Hematopoietic multipotent progenitor cell treated with erythropoietin and hydrocortisone succinate and interleukin-3 and kit ligand, for 8 days (in vitro differentiated cells): ENCODE data around the gene ARMS2.

Experiments used
- DNase-seq: peaks from one replicate; pipeline ENCODE4 v3.0.0-alpha.2; 2015

The ARMS2 gene

DNA sequence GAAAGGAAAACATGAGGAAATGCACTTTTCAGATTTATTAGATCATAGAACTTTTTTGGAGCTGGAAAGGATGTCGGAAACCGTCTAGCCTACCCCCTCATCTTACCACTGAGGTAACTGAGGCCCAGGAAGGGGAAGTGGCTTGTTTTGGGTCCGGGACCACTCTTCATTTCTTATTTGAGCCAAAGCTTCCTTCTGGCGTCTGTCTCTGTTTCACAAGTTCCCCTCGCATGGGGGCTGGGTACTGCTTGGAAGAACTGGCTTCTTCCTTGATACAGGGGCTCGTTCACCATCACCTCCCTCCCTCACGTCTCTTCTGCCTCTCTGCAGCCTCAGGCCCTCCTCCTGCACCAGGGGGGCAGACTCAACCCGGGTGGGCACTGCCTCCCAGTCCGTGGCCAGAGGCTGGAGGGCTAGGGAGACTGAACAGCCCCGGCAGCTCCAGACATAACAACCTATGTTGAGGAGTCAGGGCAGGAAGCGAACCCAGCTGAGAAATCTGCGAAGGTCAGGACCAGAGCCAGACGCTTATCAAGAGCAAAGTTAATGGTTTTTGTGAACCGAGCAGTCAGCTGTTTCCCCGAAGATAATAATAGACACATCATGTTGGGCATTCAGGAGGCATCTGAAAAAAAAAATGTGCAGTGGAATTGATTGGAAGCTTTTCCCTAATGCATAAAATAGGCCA, 19.8 kb downstream of the ARMS2 start:
- DNase-seq = peak; percentile 44

DNA sequence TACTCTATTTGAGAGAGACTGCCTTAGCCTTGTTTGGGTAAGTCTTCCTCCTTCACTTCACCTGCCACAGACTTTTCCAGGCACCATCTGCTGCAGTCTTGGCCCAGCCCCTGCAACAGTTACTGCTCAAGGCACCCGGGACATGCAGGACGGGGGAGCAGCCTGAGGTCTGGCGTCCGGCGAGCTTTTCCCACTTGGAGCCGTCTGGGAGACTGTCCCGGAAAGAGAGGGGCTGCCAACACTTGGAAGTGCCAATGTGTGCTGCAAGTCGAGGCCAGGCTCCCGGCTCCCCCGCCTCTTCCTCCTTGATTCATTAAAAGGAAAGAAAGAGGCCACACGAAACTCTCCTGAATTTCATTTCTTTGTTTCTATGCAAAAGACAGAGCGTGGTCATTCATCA, 20.6 kb downstream of the ARMS2 start:
- DNase-seq = no peak

DNA sequence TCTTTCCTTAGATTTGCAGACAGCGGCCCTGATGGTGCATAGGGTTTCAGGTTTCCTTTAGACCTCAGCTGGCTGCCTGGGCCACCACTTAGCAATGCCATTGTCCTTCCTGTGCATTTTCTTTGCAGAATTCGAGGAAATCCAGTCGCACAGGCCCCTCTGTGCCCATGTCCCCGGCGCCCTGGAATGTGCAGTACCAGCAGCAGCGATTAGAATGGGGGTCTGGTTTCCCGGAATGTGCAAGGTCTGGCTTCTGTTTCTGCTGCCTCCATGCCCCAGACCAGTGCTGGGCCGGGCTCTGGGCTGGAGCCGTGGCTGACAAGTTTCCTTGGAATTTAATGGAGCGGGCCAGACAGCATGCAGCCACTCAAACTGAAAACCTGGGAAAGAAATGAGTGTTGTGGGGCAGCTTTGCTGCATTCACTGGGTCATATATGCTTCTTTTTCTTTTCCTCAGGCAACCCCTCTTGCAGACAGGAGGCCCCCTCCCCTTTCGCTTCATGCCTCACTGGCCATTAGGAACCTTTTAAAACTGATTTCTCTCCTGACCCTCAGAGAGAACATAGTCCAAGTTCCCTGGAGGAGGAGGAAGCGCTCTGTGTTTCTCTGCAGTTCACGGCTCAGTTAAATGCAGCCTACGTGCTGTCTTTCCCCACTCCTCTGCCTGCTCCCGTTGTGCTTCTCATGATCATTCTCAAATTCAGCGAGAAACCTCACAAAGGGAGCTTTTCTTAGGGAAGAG, 21.3 kb downstream of the ARMS2 start:
- no peak for DNase-seq

GRCh38 chr10:122476333-122476695, 21.9 kb downstream of the ARMS2 start:
- DNase-seq = no peak

GRCh38 chr10:122477436-122477835, 23.0 kb downstream of the ARMS2 start:
- DNase-seq = no peak

GRCh38 chr10:122478971-122479370, 24.5 kb downstream of the ARMS2 start:
- no peak for DNase-seq

DNA sequence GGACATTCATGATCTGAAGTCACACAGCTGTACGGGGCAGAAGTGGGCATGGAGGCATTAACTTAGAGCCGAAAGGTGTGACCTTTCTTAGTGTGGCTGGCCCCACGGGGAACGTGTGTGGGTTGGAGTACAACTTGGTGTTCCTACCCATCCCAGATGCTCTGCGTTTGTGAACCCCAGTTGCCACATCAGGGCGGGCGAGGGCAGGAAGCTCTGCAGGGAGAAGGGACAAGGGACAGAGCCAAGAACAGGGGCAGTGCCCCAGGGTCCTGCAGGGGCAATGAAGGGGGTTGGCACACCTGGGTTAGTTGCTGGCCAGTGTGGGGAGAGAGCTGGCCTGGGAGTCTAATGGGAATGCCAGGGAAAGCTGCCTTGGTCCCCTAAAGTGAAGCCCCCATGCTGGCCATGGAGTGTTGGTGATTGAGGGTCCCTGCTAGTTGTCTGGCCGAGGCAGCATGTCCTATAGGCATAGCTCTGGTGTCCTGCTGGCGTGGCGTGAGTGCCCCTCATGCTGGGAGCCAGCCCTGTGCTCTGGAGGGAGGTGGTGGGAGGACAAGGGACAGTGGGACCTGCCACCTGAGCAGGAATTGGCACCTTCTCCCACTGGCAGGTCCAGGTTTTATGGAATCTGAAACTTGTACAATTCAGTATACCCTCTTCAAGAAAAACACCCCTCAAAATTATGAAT, 25.8 kb downstream of the ARMS2 start:
- DNase-seq = no peak

DNA sequence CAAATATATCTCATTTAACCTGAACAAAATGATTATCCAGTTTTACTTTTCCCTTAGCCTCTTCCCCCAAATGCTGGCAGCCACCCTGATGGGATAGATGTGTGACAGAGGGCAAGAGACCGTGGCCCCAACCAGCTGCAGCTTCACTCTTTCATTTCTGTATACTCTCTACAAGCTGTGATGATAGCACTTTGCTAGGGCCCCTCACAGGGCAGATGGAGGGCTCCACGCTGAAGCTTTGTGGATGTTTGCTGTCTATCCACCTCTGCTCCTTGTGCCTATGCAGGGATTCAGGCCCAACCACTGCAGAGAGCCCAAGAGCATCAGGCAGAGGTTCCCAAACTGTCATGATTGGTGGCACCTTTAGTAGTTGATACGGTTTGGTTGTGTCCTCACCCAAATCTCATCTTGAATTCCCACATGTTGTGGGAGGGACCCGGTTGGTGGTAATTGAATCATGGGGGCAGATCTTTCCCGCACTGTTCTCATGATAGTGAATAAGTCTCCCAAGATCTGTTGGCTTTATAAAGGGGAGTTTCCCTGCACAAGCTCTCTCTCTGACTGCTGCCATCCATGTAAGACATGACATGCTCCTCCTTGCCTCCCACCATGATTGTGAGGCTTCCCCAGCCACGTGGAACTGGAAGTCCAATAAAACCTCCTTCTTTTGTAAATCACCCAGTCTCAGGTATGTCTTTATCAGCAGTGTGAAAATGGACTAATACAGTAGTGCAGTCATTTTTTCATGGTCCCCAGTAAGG, 27.0 kb downstream of the ARMS2 start:
- DNase-seq = no peak

GRCh38 chr10:122484276-122485060, 30.0 kb downstream of the ARMS2 start:
- DNase-seq = no peak

DNA sequence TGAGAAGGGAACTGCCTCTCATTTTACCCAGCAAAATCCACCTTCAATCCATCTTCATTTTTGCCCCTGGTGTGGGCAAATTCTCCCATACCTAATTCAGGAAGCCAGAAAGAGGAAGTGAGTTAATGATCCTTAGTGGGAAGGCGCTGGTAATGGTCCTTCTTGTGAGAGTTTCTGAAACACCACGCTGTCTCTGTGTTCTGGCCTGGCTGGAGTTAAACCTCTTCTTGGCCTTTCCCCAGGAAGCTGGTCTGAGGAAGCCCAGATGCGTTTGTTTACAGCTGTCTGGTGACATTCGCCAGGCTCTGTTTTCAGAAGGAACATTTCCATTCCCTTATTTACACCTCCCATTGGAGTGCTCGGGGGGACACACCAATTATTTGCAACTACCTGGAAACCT, 31.2 kb downstream of the ARMS2 start:
- no peak for DNase-seq

GRCh38 chr10:122486406-122487080, 32.1 kb downstream of the ARMS2 start:
- no peak for DNase-seq

DNA sequence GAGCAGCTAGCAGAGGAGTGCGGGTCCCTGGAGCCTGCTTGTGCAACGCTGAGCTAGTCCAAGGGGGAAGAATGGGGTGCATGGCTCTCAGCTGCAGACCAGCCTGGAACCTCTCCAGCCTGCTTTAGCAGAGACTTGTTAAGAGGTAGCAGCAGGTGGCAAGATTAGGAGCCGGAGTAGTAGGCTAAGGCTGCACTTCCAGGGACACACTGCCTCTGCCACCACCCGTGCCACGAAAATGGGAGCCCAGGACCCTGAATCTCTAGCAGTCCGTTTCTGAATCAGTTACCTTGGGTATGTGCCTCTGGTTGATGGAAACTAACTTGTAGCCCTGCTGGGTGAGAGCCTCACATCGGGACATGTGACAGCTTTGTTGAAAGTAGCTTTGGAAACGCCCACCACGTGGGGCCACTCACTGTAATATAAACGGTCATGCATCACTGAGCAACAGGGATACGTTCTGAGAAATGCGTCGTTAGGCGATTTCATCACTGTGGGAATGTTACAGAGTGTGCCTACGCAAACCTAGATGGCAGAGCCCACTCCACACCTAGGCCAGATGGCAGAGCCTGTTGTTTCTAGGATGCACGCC, 32.8 kb downstream of the ARMS2 start:
- no peak for DNase-seq

DNA sequence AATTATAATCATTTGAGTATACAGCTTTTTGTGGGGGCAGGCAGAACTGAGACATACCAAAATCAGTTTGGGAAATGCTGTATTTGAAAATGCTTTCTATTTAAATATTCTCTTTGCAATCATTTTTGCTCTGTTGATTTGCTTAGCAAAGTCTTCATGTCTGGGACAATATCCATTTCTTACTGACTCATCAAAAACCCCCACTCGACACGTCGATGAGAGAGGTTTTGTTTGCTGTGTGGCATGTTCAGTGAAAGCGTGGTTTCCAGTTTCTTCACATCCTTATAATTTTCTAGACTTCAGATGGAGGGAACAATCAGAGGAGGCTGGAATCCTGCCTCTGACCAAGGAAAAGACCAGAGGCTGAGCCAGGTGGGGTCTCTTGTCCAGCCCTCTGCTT, 35.8 kb downstream of the ARMS2 start:
- DNase-seq = no peak

GRCh38 chr10:122490786-122491680, 36.6 kb downstream of the ARMS2 start:
- DNase-seq = no peak

DNA sequence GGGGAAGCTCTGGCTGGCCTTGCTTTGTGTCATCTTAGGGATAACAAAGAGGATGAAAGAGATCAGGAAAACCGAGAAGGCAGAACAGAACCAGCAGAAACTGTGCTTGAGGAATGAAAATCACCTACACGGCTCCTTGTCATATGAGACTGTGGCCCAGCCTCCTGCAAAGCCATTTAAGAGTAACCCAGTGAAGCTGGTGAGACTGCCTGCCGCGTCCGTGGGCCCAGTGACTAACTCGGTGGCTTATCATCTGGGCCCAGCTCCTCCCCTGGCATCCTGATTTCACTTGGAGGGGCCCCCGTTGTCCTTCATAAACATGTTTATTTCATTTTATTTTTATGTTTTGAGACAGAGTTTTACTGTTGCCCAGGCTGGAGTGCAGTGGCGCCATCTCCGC, 37.6 kb downstream of the ARMS2 start:
- no peak for DNase-seq

- no peak for DNase-seq
These were observed 38.6 kb downstream of the ARMS2 start for GRCh38 chr10:122492999-122493481.

DNA sequence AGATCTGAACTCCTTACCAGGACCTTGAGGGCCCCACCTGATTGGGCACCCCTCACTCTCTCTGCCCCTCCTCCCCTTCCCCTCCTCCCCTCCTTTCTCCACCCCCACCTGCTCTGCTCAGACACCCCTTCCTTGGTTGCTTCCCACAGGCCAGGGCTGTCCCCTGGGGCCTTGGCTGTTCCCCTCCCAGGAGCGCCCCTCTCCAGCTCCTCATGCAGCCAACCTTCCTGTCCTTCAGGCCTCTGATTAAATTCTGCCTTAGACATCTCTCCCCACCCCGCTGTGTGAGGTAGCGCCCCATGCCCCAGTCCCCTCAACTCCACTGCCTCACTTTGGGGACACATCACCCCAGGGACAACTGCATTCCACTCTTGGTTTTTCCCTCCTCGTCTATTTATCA, 39.3 kb downstream of the ARMS2 start:
- no peak for DNase-seq

DNA sequence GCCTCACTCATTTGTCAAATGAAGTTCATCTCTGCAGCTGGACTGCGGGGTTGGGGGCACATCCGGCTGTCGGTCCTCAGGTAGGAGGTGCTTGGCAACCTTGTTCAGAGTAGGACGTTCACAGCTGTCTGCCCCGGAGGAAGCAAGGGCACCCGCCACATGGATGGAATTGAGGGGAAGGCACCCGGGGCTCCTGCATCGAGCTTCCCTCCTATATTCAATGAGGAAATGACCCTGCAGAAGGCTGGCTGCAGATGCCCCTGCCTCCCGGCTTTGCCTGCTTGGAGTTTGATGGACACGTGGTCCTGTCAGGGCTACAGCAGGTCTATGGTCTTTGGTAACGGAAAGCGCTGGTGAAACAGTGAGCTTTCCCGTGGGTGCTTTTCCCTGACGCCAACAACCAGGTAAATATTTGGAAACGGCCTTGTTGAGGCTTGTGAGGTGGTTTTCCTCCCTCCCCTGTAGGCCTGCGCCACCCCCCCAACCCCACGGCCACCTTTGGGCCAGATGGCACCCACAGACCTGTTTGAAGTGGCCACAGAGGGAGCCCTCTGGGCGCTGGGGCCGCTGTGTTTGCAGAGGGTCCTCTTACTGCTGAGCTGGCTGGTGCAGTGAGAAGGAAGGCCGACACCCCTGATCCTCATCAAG, 39.8 kb downstream of the ARMS2 start:
- no peak for DNase-seq

DNA sequence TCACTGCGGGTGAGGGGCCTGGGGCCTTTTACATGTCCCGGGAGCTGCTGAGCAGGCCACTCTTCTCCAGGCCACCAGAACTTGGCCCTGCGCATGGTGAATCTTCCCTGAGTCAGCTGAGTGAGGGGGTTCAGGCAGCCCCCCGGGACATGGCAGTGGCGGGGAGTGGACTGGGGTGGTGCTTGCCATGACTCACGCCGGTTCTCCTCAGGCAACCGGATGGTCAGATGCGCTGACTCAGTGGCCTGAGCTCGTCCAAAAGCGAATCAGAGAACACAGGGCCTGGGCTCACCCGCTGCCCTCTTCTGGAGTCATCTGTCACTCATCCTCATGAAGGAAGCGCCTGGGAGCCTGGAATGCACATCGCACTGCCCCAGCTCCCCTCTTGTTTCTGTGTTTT, 40.4 kb downstream of the ARMS2 start:
- no peak for DNase-seq
